NCI-H510A (cell line): ENCODE data around the gene ERCC8.
"Not testable (repeated sequence)": the region's sequence is repeated elsewhere in the genome, so short reads cannot be mapped to it uniquely, and the experiment has no call there.

Experiments
- DNase-seq: peaks from one replicate; lab custom pipeline; 2025; lab: John Stamatoyannopoulos, UW

The ERCC8 gene

GRCh38 chr5:60916646-60917045 is 28.2 kb downstream of the ERCC8 start:
- DNase-seq = no peak

- no peak for DNase-seq
Measured at GRCh38 chr5:60903356-60903755, 41.5 kb downstream of the ERCC8 start.

- no peak for DNase-seq
Measured at GRCh38 chr5:60896991-60897390, 47.9 kb downstream of the ERCC8 start.

- no peak for DNase-seq
Measured at GRCh38 chr5:60893521-60893920, 51.3 kb downstream of the ERCC8 start.

- DNase-seq = no peak
Measured at GRCh38 chr5:60891667-60892066, 53.2 kb downstream of the ERCC8 start.

- DNase-seq = no peak
Measured at GRCh38 chr5:60888359-60889061, 56.4 kb downstream of the ERCC8 start.

GRCh38 chr5:60887746-60888145 is 57.1 kb downstream of the ERCC8 start:
- no peak for DNase-seq

GRCh38 chr5:60887096-60887495 is 57.8 kb downstream of the ERCC8 start:
- no peak for DNase-seq

- DNase-seq = no peak
Measured at GRCh38 chr5:60886158-60886557, 58.7 kb downstream of the ERCC8 start.

- DNase-seq = no peak
Measured at GRCh38 chr5:60883229-60883628, 61.6 kb downstream of the ERCC8 start.

GRCh38 chr5:60872892-60873291 is 72.0 kb downstream of the ERCC8 start:
- no peak for DNase-seq

- no peak for DNase-seq
Measured at GRCh38 chr5:60870857-60871256, 74.0 kb downstream of the ERCC8 start.

GRCh38 chr5:60860572-60860971 is 84.3 kb downstream of the ERCC8 start:
- not testable (repeated sequence) for DNase-seq

- no peak for DNase-seq
Measured at GRCh38 chr5:60856066-60856465, 88.8 kb downstream of the ERCC8 start.

GRCh38 chr5:60852940-60853339 is 91.9 kb downstream of the ERCC8 start:
- DNase-seq = no peak

GRCh38 chr5:60852317-60852716 is 92.6 kb downstream of the ERCC8 start:
- DNase-seq = no peak

- no peak for DNase-seq
Measured at GRCh38 chr5:60851626-60852025, 93.2 kb downstream of the ERCC8 start.

GRCh38 chr5:60846298-60846697 is 98.6 kb downstream of the ERCC8 start:
- no peak for DNase-seq

GRCh38 chr5:60843936-60844905 is 100.6 kb downstream of the ERCC8 start, which contains the start of gene ELOVL7:
TSS of gene ELOVL7 (minus strand) at chr5:60844269. CDS start at chr5:60787397, 56,872 bp downstream.
- peak; percentile 64 for DNase-seq

GRCh38 chr5:60843386-60843935 is 101.4 kb downstream of the ERCC8 start:
- no peak for DNase-seq

GRCh38 chr5:60842871-60843385 is 101.9 kb downstream of the ERCC8 start:
- DNase-seq = no peak

- no peak for DNase-seq
Measured at GRCh38 chr5:60841361-60841760, 103.5 kb downstream of the ERCC8 start.
